WTC11 (cell line): ENCODE data around the gene HLF. TPM values are rescaled to one million over a fixed set of nuclear protein-coding genes. Genes with fewer than 3 reads are reported as not detected.

Source experiments
- ATF1 ChIP-seq: sonication (generic); formaldehyde crosslinking; IDR thresholded peaks from 2 replicates; pipeline ENCODE4 v1.8.1; 2023; ENCODE audit warnings: mild to moderate bottlenecking, moderate library complexity, missing genetic modification reagents
- FOXP1 ChIP-seq: sonication (generic); formaldehyde crosslinking; IDR thresholded peaks from 2 replicates; pipeline ENCODE4 v1.8.0; 2022; ENCODE audit warnings: missing genetic modification reagents, mild to moderate bottlenecking, moderate library complexity, borderline replicate concordance
- GRHL2 ChIP-seq: fragments of 250-450 bp; sonication (Bioruptor Pico); IDR thresholded peaks from 2 replicates; pipeline ENCODE4 v1.8.0; 2022; ENCODE audit warnings: mild to moderate bottlenecking, moderate library complexity; ENCODE audit not compliant: insufficient replicate concordance, severe bottlenecking
- NFE2L1 ChIP-seq: sonication (generic); formaldehyde crosslinking; IDR thresholded peaks from 2 replicates; pipeline ENCODE4 v1.8.1; 2023; ENCODE audit warnings: missing genetic modification reagents
- SMAD4 ChIP-seq: sonication (generic); formaldehyde crosslinking; IDR thresholded peaks from 2 replicates; pipeline ENCODE4 v1.8.0; 2022; ENCODE audit warnings: mild to moderate bottlenecking, missing genetic modification reagents
- ZNF317 ChIP-seq: sonication (generic); formaldehyde crosslinking; IDR thresholded peaks from 2 replicates; pipeline ENCODE4 v1.8.1; 2023; ENCODE audit warnings: low read depth, mild to moderate bottlenecking, moderate library complexity, missing genetic modification reagents, borderline replicate concordance
- ZNF396 ChIP-seq: fragments of 250-450 bp; sonication (Bioruptor Pico); IDR thresholded peaks from 2 replicates; pipeline ENCODE4 v1.8.0; 2021; ENCODE audit warnings: mild to moderate bottlenecking, moderate library complexity, borderline replicate concordance
- total RNA-seq: library from RNA; stranded (reverse); gene quantifications from 3 replicates; pipeline ENCODE4 v1.2.3, GENCODE V29; 2021
- TF ChIP-seq, protein P1 (sequence below): sonication (generic); formaldehyde crosslinking; IDR thresholded peaks from 2 replicates; pipeline ENCODE4 v1.8.0; 2023; ENCODE audit warnings: mild to moderate bottlenecking, missing genetic modification reagents
- TF ChIP-seq, protein P2 (sequence below): sonication (generic); formaldehyde crosslinking; conservative IDR thresholded peaks from 2 replicates; pipeline ENCODE4 v1.8.1; 2023; ENCODE audit warnings: mild to moderate bottlenecking, low read depth, missing genetic modification reagents, moderate library complexity
- TF ChIP-seq, protein P3 (sequence below): fragments of 250-450 bp; sonication (Bioruptor Pico); conservative IDR thresholded peaks from 2 replicates; pipeline ENCODE4 v1.9.0; 2021; ENCODE audit warnings: mild to moderate bottlenecking
- TF ChIP-seq, protein P4 (sequence below): sonication (generic); formaldehyde crosslinking; IDR thresholded peaks from 2 replicates; pipeline ENCODE4 v1.8.0; 2022; ENCODE audit warnings: mild to moderate bottlenecking, missing genetic modification reagents

Gene HLF
- total RNA-seq, 1 experiment from 2014 or later, result 0.31 TPM

DNA sequence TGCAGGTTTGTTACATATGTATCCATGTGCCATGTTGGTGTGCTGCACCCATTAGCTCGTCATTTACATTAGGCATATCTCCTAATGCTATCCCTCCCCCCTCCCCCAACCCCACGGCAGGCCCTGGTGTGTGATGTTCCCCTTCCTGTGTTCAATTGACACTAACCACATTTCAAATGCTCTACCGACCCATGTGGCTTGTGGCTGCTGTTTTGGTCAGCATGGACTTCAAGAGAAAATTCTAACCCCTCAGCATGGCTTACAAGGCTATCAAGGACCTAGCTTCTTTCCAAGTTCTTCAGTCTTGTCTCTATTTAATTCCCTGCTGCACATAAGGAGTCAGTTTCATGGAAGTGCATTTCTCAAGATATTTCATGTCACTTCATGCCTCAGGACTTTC is 103.9 kb downstream of the HLF start (continued):
- TF ChIP-seq GRHL2 (CRISPR knock-in tag) (no peak), NFE2L1 (no peak), ATF1 (CRISPR knock-in tag) (no peak), ZNF317 (no peak), FOXP1 (no peak), ZNF396 (CRISPR knock-in tag) (no peak), SMAD4 (CRISPR knock-in tag) (no peak)
- TF ChIP-seq, protein P1, sequence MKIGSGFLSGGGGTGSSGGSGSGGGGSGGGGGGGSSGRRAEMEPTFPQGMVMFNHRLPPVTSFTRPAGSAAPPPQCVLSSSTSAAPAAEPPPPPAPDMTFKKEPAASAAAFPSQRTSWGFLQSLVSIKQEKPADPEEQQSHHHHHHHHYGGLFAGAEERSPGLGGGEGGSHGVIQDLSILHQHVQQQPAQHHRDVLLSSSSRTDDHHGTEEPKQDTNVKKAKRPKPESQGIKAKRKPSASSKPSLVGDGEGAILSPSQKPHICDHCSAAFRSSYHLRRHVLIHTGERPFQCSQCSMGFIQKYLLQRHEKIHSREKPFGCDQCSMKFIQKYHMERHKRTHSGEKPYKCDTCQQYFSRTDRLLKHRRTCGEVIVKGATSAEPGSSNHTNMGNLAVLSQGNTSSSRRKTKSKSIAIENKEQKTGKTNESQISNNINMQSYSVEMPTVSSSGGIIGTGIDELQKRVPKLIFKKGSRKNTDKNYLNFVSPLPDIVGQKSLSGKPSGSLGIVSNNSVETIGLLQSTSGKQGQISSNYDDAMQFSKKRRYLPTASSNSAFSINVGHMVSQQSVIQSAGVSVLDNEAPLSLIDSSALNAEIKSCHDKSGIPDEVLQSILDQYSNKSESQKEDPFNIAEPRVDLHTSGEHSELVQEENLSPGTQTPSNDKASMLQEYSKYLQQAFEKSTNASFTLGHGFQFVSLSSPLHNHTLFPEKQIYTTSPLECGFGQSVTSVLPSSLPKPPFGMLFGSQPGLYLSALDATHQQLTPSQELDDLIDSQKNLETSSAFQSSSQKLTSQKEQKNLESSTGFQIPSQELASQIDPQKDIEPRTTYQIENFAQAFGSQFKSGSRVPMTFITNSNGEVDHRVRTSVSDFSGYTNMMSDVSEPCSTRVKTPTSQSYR (CRISPR knock-in tag), result no peak
- TF ChIP-seq, protein P2, sequence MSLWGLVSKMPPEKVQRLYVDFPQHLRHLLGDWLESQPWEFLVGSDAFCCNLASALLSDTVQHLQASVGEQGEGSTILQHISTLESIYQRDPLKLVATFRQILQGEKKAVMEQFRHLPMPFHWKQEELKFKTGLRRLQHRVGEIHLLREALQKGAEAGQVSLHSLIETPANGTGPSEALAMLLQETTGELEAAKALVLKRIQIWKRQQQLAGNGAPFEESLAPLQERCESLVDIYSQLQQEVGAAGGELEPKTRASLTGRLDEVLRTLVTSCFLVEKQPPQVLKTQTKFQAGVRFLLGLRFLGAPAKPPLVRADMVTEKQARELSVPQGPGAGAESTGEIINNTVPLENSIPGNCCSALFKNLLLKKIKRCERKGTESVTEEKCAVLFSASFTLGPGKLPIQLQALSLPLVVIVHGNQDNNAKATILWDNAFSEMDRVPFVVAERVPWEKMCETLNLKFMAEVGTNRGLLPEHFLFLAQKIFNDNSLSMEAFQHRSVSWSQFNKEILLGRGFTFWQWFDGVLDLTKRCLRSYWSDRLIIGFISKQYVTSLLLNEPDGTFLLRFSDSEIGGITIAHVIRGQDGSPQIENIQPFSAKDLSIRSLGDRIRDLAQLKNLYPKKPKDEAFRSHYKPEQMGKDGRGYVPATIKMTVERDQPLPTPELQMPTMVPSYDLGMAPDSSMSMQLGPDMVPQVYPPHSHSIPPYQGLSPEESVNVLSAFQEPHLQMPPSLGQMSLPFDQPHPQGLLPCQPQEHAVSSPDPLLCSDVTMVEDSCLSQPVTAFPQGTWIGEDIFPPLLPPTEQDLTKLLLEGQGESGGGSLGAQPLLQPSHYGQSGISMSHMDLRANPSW, result no peak
- TF ChIP-seq, protein P3, sequence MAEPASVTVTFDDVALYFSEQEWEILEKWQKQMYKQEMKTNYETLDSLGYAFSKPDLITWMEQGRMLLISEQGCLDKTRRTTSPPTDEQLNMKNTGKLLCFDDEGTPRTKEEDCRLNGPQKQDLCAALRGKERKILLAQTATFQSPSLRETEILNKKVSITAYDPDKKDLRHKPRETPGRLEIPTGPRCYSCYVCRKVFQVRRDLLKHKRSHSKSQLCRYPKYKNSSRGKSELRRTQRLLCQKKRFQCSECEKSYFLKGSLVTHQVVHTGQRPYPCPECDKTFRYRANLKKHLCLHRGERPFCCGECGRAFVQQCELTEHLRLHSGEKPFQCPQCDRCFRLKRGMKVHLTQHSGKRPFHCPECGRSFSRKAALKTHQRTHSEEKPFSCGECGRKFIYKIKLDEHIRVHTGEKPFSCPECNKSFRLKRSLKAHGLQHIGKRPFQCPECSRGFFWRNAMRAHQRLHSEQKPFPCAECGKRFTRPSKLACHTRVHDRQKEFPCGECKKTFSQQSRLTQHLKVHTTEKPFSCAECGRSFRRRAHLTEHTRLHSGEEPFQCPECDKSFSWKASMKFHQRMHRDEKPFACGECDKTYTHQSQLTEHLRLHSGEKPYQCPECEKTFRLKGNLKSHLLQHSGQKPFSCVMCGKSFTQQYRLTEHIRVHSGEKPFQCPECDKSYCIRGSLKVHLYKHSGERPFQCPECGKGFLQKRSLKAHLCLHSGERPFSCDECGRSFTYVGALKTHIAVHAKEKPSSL (CRISPR knock-in tag), result no peak
- TF ChIP-seq, protein P4, sequence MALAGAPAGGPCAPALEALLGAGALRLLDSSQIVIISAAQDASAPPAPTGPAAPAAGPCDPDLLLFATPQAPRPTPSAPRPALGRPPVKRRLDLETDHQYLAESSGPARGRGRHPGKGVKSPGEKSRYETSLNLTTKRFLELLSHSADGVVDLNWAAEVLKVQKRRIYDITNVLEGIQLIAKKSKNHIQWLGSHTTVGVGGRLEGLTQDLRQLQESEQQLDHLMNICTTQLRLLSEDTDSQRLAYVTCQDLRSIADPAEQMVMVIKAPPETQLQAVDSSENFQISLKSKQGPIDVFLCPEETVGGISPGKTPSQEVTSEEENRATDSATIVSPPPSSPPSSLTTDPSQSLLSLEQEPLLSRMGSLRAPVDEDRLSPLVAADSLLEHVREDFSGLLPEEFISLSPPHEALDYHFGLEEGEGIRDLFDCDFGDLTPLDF (CRISPR knock-in tag), result no peak

Other genes starting within 250 kb of the HLF start
- gene MMD, start 156.9 kb downstream of the HLF start, total RNA-seq, result 37.2 to 42.8 TPM (median 40.8 TPM) in 3 replicates
- not detected in 3 replicates for gene SMIM36, start 246.5 kb downstream of the HLF start, total RNA-seq